B cell (primary cell): ENCODE results near the gene SPRR1A.

Source experiments
- CTCF ChIP-seq: fragments of 200-600 bp; IDR thresholded peaks from one replicate; pipeline ENCODE4 v1.8.0; 2022; ENCODE audit warnings: antibody characterized with exemption, mild to moderate bottlenecking
- EZH2 ChIP-seq: IDR thresholded peaks from 2 replicates; pipeline ENCODE4 v1.6.1; 2012; ENCODE audit warnings: borderline replicate concordance, low read depth, mild to moderate bottlenecking, moderate library complexity, low read length; ENCODE audit not compliant: insufficient read depth, poor library complexity, severe bottlenecking

GRCh38 chr1:152998476-152998875, 14.6 kb downstream of the SPRR1A start:
- TF ChIP-seq CTCF (no peak), EZH2 (no peak)
